IPS-15b (cell line): ENCODE results near the gene ADAMTSL5.

Experiments
- H3K27me3 ChIP-seq: one replicate; pipeline ENCODE4 v1.6.1; 2013; ENCODE audit warnings: low read length; ENCODE audit not compliant: control insufficient read depth, insufficient read depth
- H3K36me3 ChIP-seq: one replicate; pipeline ENCODE4 v1.6.1; 2013; ENCODE audit warnings: low read length; ENCODE audit not compliant: control insufficient read depth, insufficient read depth
- H3K4me1 ChIP-seq: one replicate; pipeline ENCODE4 v1.6.1; 2013; ENCODE audit warnings: mild to moderate bottlenecking, low read length; ENCODE audit not compliant: control insufficient read depth, insufficient read depth
- H3K4me3 ChIP-seq: one replicate; pipeline ENCODE4 v1.5.1; 2013; ENCODE audit warnings: low read depth, low read length
- H3K9ac ChIP-seq: one replicate; pipeline ENCODE4 v1.6.1; 2013; ENCODE audit warnings: low read depth, mild to moderate bottlenecking, low read length
- H3K9me3 ChIP-seq: one replicate; pipeline ENCODE4 v1.6.1; 2013; ENCODE audit warnings: mild to moderate bottlenecking, low read length; ENCODE audit not compliant: control insufficient read depth, insufficient read depth

Gene ADAMTSL5, protein sequence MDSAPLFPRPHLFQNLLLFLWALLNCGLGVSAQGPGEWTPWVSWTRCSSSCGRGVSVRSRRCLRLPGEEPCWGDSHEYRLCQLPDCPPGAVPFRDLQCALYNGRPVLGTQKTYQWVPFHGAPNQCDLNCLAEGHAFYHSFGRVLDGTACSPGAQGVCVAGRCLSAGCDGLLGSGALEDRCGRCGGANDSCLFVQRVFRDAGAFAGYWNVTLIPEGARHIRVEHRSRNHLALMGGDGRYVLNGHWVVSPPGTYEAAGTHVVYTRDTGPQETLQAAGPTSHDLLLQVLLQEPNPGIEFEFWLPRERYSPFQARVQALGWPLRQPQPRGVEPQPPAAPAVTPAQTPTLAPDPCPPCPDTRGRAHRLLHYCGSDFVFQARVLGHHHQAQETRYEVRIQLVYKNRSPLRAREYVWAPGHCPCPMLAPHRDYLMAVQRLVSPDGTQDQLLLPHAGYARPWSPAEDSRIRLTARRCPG

GRCh38 chr19:1512671-1513498, at the start of gene ADAMTSL5:
Gene ADAMTSL5, minus strand, starts transcription at chr19:1513019. Its CDS starts 2,076 bp downstream, at chr19:1510943.
- Histone ChIP-seq H3K9me3 (no peaks in the 10 kb centered on the region), H3K36me3 (no peaks in the 10 kb centered on the region), H3K4me1 (peaks cover 2% of the 10 kb centered on the region), H3K27me3 (peaks cover 14% of the 10 kb centered on the region), H3K4me3 (peak within 1 kb of the TSS; percentile 35), H3K9ac (no peak within 1 kb of the TSS)

GRCh38 chr19:1561236-1561842, 48.5 kb upstream of the ADAMTSL5 start:
- no peaks in the 10 kb centered on the region for H3K4me1 ChIP-seq
- H3K4me3 ChIP-seq: no peak overlapping the region
- no peak overlapping the region for H3K9ac ChIP-seq
- peaks cover 6% of the 10 kb centered on the region for H3K36me3 ChIP-seq
- no peaks in the 10 kb centered on the region for H3K27me3 ChIP-seq
- H3K9me3 ChIP-seq: no peaks in the 10 kb centered on the region

- Histone ChIP-seq H3K9ac (no peak overlapping the region), H3K9me3 (no peaks in the 10 kb centered on the region), H3K4me3 (no peak overlapping the region), H3K4me1 (no peaks in the 10 kb centered on the region), H3K36me3 (peaks cover 10% of the 10 kb centered on the region), H3K27me3 (no peaks in the 10 kb centered on the region)
Observed at GRCh38 chr19:1560286-1560882, 47.6 kb upstream of the ADAMTSL5 start.

- H3K4me3 ChIP-seq: no peak overlapping the region
- H3K9ac ChIP-seq: no peak overlapping the region
- H3K4me1 ChIP-seq: no peaks in the 10 kb centered on the region
- no peaks in the 10 kb centered on the region for H3K9me3 ChIP-seq
- no peaks in the 10 kb centered on the region for H3K27me3 ChIP-seq
- H3K36me3 ChIP-seq: peaks cover 11% of the 10 kb centered on the region
Observed at GRCh38 chr19:1558552-1558951, 45.7 kb upstream of the ADAMTSL5 start.

GRCh38 chr19:1556390-1557070, 43.7 kb upstream of the ADAMTSL5 start:
- no peak overlapping the region for H3K4me3 ChIP-seq
- peaks cover 11% of the 10 kb centered on the region for H3K36me3 ChIP-seq

DNA sequence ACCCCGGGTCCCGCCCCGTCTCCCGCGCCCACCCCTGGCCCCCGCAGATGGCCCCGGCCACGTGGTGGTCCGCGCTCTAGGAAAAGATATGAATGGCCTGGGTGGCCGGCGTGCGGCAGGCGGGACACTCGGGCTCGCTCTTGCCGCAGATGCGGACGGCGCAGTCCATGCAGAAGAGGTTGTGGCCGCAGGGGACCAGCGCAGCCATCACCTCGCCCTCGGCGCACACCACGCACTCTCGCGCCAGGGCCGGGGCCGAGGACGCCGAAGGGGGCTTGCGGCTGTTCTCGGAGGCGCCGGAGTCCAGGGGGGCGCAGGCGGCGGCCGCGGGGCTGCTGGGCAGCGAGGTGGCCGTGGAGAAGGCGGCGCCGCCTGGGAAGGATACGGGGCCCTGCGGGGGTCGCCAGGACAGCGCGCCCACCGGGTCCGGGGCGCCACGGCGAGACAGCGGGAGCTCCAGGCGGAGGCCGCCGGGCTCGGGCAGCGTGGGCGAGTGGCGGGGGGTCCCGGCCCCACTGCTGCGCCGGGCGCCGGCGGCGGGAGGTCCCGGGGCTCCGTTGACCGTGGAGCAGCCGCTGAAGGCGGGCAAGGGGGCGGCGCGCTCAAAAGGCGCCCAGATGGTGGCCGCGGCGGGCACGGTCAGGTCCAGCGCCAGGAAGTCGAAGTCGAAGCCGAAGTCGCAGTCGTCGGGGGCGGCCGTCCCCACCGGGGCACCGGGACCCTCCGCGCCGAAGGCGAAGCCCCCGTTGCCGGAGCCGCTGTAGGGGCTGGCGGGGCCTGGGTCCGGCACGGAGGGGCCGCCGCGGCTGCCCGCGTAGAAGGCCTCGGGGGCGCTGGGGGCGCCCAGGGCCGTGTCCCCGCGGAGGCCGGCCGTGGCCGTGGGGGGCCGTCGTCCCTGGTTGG, 42.9 kb upstream of the ADAMTSL5 start:
- peaks cover 11% of the 10 kb centered on the region for H3K36me3 ChIP-seq
- no peaks in the 10 kb centered on the region for H3K27me3 ChIP-seq
- H3K4me3 ChIP-seq: no peak overlapping the region
- no peaks in the 10 kb centered on the region for H3K4me1 ChIP-seq
- no peak overlapping the region for H3K9ac ChIP-seq
- no peaks in the 10 kb centered on the region for H3K9me3 ChIP-seq

More at GRCh38 chr19:1556390-1557070, 43.7 kb upstream of the ADAMTSL5 start:
- Histone ChIP-seq H3K9ac (no peak overlapping the region), H3K9me3 (no peaks in the 10 kb centered on the region), H3K27me3 (no peaks in the 10 kb centered on the region), H3K4me1 (no peaks in the 10 kb centered on the region)

DNA sequence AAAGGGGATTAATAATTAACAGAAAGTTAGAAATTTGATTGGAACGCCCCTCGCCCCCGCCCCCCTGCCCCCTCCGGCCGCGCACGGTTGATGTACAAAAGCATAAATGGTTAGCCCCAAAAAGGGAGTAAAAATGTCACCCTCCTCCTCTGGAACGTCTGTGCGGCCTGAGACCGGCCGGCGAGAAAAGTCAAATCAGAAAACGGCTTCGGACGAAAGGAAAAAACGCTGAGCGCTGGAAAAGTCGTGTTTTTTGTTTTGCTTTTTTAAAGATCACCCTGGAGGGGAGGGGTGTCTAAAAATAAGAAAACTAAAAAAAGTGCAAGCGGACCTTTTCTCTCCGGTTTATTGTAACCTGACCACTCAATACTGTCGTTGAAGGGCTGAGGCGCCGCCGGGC, 42.1 kb upstream of the ADAMTSL5 start:
- no peaks in the 10 kb centered on the region for H3K9me3 ChIP-seq
- H3K9ac ChIP-seq: no peak overlapping the region

GRCh38 chr19:1553415-1553814, 40.6 kb upstream of the ADAMTSL5 start:
- Histone ChIP-seq H3K9ac (no peak overlapping the region), H3K4me3 (no peak overlapping the region), H3K9me3 (no peaks in the 10 kb centered on the region), H3K36me3 (peaks cover 11% of the 10 kb centered on the region), H3K27me3 (no peaks in the 10 kb centered on the region), H3K4me1 (no peaks in the 10 kb centered on the region)

More for the DNA sequence above, 42.1 kb upstream of the ADAMTSL5 start:
- no peaks in the 10 kb centered on the region for H3K27me3 ChIP-seq
- H3K4me1 ChIP-seq: no peaks in the 10 kb centered on the region
- H3K4me3 ChIP-seq: no peak overlapping the region
- H3K36me3 ChIP-seq: peaks cover 11% of the 10 kb centered on the region

DNA sequence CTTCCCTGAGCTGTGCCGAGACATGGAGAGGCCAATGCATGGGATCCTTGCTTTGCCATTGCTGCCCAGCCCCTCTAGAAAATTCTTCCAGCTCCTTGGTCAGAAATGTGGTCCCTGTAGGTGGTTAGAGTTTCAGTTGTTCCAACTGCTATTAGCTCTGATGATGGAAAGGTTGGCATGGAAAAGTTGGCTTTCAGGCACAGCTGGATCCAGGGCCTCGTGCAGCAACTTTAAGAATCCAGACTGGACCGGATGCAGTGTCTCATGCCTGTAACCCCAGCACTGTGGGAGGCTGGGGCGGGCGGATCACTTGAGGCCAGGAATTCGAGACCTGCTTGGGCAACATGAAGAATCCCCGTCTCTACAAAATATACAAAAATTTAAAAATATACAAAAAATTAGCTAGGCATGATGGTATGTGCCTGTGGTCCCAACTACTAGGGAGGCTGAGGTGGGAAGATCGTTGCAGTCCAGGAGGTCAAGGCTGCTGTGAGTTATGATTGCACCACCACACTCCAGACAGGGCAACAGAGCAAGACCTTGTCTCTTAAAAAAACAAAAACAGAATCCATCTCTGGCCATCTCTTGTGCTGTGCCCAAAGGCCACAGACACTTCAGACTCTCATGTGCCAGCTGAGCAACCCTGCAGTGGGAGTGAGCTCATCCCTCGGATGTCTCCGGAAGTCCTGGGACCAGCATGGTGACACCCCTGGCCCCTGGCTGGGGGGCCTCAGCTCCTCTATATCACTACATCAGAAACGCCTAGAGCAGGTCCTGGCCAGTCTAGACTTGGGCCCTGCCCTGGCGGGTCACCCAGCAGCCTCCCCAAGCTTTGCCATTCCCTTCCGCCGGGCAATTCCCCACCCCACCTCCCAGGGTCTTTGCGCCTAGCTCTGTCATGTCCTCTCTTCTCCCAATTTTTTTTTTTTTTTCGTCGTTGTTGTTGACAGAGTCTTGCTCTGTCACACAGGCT, 38.5 kb upstream of the ADAMTSL5 start:
- no peaks in the 10 kb centered on the region for H3K9me3 ChIP-seq
- peaks cover 5% of the 10 kb centered on the region for H3K36me3 ChIP-seq
- no peak overlapping the region for H3K4me3 ChIP-seq
- no peak overlapping the region for H3K9ac ChIP-seq
- H3K27me3 ChIP-seq: no peaks in the 10 kb centered on the region
- H3K4me1 ChIP-seq: no peaks in the 10 kb centered on the region
